ENCODE data around the gene GRK5.
A peak's percentile ranks its signal among the peaks of the same experiment; 100 is the strongest.

The GRK5 gene

GRCh38 chr10:119502209-119502608 is 294.8 kb downstream of the GRK5 start:
- H3K27ac ChIP-seq (ENCODE audit: low read depth, low read length), result no peak overlapping the region
- H3K4me1 ChIP-seq (ENCODE audit: control insufficient read depth, low read length), result peaks cover 18% of the 10 kb centered on the region
- no peaks in the 10 kb centered on the region for H3K9me2 ChIP-seq (replicated peaks; ENCODE audit: control insufficient read depth, low read length)
- H4K20me1 ChIP-seq (ENCODE audit: control insufficient read depth, insufficient read depth, low read depth, low read length), result no peaks in the 10 kb centered on the region
- H3K4me2 ChIP-seq (ENCODE audit: low read length), result peak overlapping the region; percentile 31
- no peak overlapping the region for H3K4me3 ChIP-seq (ENCODE audit: low read length)
- H3K9me3 ChIP-seq (ENCODE audit: control insufficient read depth, insufficient read depth, low read length), result no peaks in the 10 kb centered on the region
- TF ChIP-seq CTCF (IDR thresholded peaks at IDR 0.05; ENCODE audit: low read depth, low read length, poor library complexity, severe bottlenecking), result no peak
- no peak for TF ChIP-seq EZH2phosphoT487 (IDR thresholded peaks at IDR 0.05; ENCODE audit: borderline replicate concordance, low read length)
- no peaks in the 10 kb centered on the region for H3F3A ChIP-seq (ENCODE audit: control insufficient read depth, insufficient read depth)
- H3K79me2 ChIP-seq (ENCODE audit: control insufficient read depth, low read length), result no peaks in the 10 kb centered on the region
- no peaks in the 10 kb centered on the region for H3K27me3 ChIP-seq (ENCODE audit: control insufficient read depth, low read length)
- H3K36me3 ChIP-seq (ENCODE audit: control insufficient read depth, low read length), result peaks cover 19% of the 10 kb centered on the region

GRCh38 chr10:119502618-119503155 is 295.3 kb downstream of the GRK5 start:
- Histone ChIP-seq H3K27me3 (ENCODE audit: control insufficient read depth, low read length) (no peaks in the 10 kb centered on the region), H3K9me3 (ENCODE audit: control insufficient read depth, insufficient read depth, low read length) (no peaks in the 10 kb centered on the region), H3K4me1 (ENCODE audit: control insufficient read depth, low read length) (peaks cover 18% of the 10 kb centered on the region), H3K4me3 (ENCODE audit: low read length) (no peak overlapping the region), H3K27ac (ENCODE audit: low read depth, low read length) (no peak overlapping the region), H3K36me3 (ENCODE audit: control insufficient read depth, low read length) (peaks cover 19% of the 10 kb centered on the region), H3F3A (ENCODE audit: control insufficient read depth, insufficient read depth) (no peaks in the 10 kb centered on the region), H3K4me2 (ENCODE audit: low read length) (peak overlapping the region; percentile 31), H3K79me2 (ENCODE audit: control insufficient read depth, low read length) (no peaks in the 10 kb centered on the region), H3K9me2 (replicated peaks; ENCODE audit: control insufficient read depth, low read length) (no peaks in the 10 kb centered on the region), H4K20me1 (ENCODE audit: control insufficient read depth, insufficient read depth, low read depth, low read length) (no peaks in the 10 kb centered on the region)
- TF ChIP-seq EZH2phosphoT487 (IDR thresholded peaks at IDR 0.05; ENCODE audit: borderline replicate concordance, low read length), result no peak
- no peak for TF ChIP-seq CTCF (IDR thresholded peaks at IDR 0.05; ENCODE audit: low read depth, low read length, poor library complexity, severe bottlenecking)

DNA sequence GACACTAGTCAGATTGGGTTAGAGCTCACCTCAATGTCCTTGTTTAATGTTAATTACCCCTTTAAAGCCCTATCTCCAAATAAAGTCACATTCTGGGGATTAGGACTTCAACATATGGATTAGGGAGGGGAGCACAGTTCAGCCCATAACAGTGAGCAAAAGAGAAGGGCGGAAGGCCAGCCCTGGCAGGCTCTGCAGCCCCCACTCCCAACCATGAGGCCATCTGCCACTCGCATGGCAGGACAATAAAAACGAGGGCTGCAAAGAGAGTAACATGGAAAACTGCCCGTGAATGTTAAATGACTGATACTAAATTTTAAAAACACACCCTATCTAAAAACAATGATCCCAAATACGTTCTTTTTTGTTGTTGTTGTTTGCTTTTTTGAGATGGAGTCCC is 296.4 kb downstream of the GRK5 start:
- H4K20me1 ChIP-seq (ENCODE audit: control insufficient read depth, insufficient read depth, low read depth, low read length), result no peaks in the 10 kb centered on the region
- peaks cover 19% of the 10 kb centered on the region for H3K36me3 ChIP-seq (ENCODE audit: control insufficient read depth, low read length)
- H3K9me3 ChIP-seq (ENCODE audit: control insufficient read depth, insufficient read depth, low read length), result no peaks in the 10 kb centered on the region
- H3F3A ChIP-seq (ENCODE audit: control insufficient read depth, insufficient read depth), result no peaks in the 10 kb centered on the region
- no peak overlapping the region for H3K27ac ChIP-seq (ENCODE audit: low read depth, low read length)
- no peaks in the 10 kb centered on the region for H3K79me2 ChIP-seq (ENCODE audit: control insufficient read depth, low read length)
- no peak overlapping the region for H3K4me3 ChIP-seq (ENCODE audit: low read length)
- no peak overlapping the region for H3K4me2 ChIP-seq (ENCODE audit: low read length)
- no peaks in the 10 kb centered on the region for H3K27me3 ChIP-seq (ENCODE audit: control insufficient read depth, low read length)
- peaks cover 18% of the 10 kb centered on the region for H3K4me1 ChIP-seq (ENCODE audit: control insufficient read depth, low read length)
- no peak for TF ChIP-seq EZH2phosphoT487 (IDR thresholded peaks at IDR 0.05; ENCODE audit: borderline replicate concordance, low read length)
- no peak for TF ChIP-seq CTCF (IDR thresholded peaks at IDR 0.05; ENCODE audit: low read depth, low read length, poor library complexity, severe bottlenecking)
- no peaks in the 10 kb centered on the region for H3K9me2 ChIP-seq (replicated peaks; ENCODE audit: control insufficient read depth, low read length)
